Stimulated activated naive B cell treated with anti-CD40 and anti-IgM and Interleukin-4, amounts not matched to agents 10 μg/mL and 1 μg/mL and 100 μg/mL, for 72 hours (primary cell): Measurements from ENCODE around the gene STING1.
A peak's percentile ranks its signal among the peaks of the same experiment; 100 is the strongest.

ENCODE experiments used
- ATAC-seq, 2 donors: fragments of 150-1000 bp; cut with Tn5 transposase; replicated peaks; 2 replicates each; pipeline ENCODE4 v1.10.0; 2021; ENCODE audit warnings: moderate library complexity in 1 of 2
- DNase-seq: peaks from one replicate; pipeline ENCODE4 v3.0.0; 2021
- H3K27ac Mint-ChIP-seq: one replicate; pipeline ENCODE4 v1.8.0; 2022; ENCODE audit warnings: mild to moderate bottlenecking, mixed read lengths
- H3K27me3 Mint-ChIP-seq, 2 donors: one replicate each; pipeline ENCODE4 v1.8.0; 2022; ENCODE audit warnings: mixed read lengths in 2 of 2
- H3K36me3 Mint-ChIP-seq, 2 donors: one replicate each; pipeline ENCODE4 v1.8.0; 2022; ENCODE audit warnings: mixed read lengths in 2 of 2, mild to moderate bottlenecking in 1 of 2
- H3K4me1 Mint-ChIP-seq, 2 donors: one replicate each; pipeline ENCODE4 v1.8.0; 2022; ENCODE audit warnings: mixed read lengths in 2 of 2, mild to moderate bottlenecking in 1 of 2
- H3K4me3 Mint-ChIP-seq, 2 donors: one replicate each; pipeline ENCODE4 v1.8.0; 2022; ENCODE audit warnings: mild to moderate bottlenecking in 2 of 2, mixed read lengths in 2 of 2, moderate library complexity in 1 of 2
- H3K9me3 Mint-ChIP-seq, 2 donors: one replicate each; pipeline ENCODE4 v1.8.0; 2022; ENCODE audit warnings: mixed read lengths in 2 of 2, mild to moderate bottlenecking in 1 of 2

Gene STING1

DNA sequence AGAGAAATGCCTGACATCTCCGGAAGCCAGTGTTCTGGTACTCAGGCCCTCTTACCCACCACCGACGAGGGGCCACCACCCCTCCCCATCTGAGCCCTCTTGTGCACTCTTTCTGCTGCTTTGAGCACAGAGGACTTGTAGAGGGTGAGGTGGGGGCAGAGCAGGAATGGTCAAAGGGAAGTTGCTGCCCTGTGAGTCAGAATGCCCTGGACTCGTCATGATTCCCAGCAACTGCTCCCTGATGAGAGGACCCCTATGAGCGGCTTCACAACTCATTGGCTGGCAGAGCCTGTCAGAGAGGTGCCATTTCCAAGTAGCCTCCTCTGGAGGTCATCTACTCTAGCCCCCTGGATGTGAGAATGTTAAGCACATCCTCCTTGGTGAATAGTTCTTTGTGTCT, 20.9 kb downstream of the STING1 start:
- no peak for ATAC-seq
- Mint-ChIP-seq H3K4me1 (peaks cover 4 to 6% of the 10 kb centered on the region in 2 donors), H3K27ac (no peak overlapping the region), H3K9me3 (no peaks in the 10 kb centered on the region), H3K36me3 (no peaks in the 10 kb centered on the region), H3K27me3 (no peaks in the 10 kb centered on the region), H3K4me3 (no peak overlapping the region)
- DNase-seq = no peak

GRCh38 chr5:139461176-139461575, 21.4 kb downstream of the STING1 start:
- Mint-ChIP-seq H3K27ac (no peak overlapping the region), H3K4me1 (peaks cover 6 to 10% of the 10 kb centered on the region in 2 donors), H3K27me3 (no peaks in the 10 kb centered on the region), H3K36me3 (no peaks in the 10 kb centered on the region), H3K4me3 (no peak overlapping the region), H3K9me3 (no peaks in the 10 kb centered on the region)
- ATAC-seq (no peak), DNase-seq (no peak)

DNA sequence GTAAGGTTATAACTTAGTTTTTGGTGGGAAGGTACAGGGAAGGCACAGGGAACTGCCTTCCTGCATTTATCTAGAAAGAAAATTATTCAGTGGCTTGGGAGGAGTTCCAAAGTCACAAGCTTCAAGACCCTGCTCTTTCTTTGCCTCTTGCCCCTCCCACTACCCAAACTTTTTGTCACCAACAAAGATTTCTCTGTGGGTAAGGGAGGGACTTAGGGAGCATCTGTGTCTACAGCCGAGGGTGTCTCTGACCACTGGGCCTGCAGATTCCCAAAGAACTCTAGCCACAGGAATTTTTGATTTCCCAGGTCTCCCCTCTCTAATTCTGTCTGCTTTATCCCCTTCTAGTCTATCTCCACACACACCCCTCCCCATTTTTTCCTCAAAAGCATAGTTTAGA, 22.1 kb downstream of the STING1 start:
- Mint-ChIP-seq H3K4me1 (peaks cover 6 to 10% of the 10 kb centered on the region in 2 donors), H3K27me3 (no peaks in the 10 kb centered on the region), H3K9me3 (no peaks in the 10 kb centered on the region), H3K27ac (no peak overlapping the region), H3K36me3 (no peaks in the 10 kb centered on the region), H3K4me3 (no peak overlapping the region)
- ATAC-seq = no peak
- DNase-seq = no peak

- Mint-ChIP-seq H3K27ac (no peak overlapping the region), H3K36me3 (no peaks in the 10 kb centered on the region), H3K9me3 (no peaks in the 10 kb centered on the region), H3K27me3 (no peaks in the 10 kb centered on the region), H3K4me1 (peaks cover 14 to 15% of the 10 kb centered on the region in 2 donors), H3K4me3 (no peak overlapping the region)
- peak in 1 of 2 donors; percentile 37 for ATAC-seq
- no peak for DNase-seq
Measured at GRCh38 chr5:139459451-139459934, 23.1 kb downstream of the STING1 start.

GRCh38 chr5:139458580-139459407, 23.8 kb downstream of the STING1 start:
- DNase-seq (no peak), ATAC-seq (peak; percentile 73 to 85)
- peaks cover 21 to 22% of the 10 kb centered on the region in 2 donors for H3K4me1 Mint-ChIP-seq
- no peaks in the 10 kb centered on the region for H3K27me3 Mint-ChIP-seq
- no peak overlapping the region for H3K4me3 Mint-ChIP-seq
- H3K9me3 Mint-ChIP-seq = no peaks in the 10 kb centered on the region
- no peak overlapping the region for H3K27ac Mint-ChIP-seq
- no peaks in the 10 kb centered on the region for H3K36me3 Mint-ChIP-seq

GRCh38 chr5:139457653-139458306, 24.8 kb downstream of the STING1 start:
- no peak for ATAC-seq
- H3K4me1 Mint-ChIP-seq = peaks cover 25 to 26% of the 10 kb centered on the region in 2 donors

DNA sequence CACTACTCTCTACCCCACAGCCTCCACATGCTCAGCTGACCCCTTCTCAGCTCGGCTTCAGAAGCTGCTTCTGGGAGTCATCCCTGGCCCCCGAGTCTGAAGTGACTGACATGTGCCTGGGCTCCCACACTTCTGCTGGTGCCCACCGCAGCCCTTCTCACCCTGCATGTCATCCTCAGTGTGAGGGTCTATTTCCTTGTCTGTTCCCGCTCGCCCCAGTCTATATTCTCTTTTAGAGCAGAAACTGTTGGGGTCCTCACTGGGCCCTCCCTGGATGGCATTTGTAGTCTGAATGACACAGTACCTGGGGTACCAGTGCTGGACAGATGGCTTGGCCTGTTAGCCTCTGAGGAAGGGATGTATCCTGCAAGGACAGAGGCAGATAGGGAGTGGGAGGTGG, 25.3 kb downstream of the STING1 start:
- no peak overlapping the region for H3K27ac Mint-ChIP-seq
- no peaks in the 10 kb centered on the region for H3K27me3 Mint-ChIP-seq
- no peak for ATAC-seq
- peaks cover 25 to 26% of the 10 kb centered on the region in 2 donors for H3K4me1 Mint-ChIP-seq
- no peak for DNase-seq
- peaks cover 0 to 2% of the 10 kb centered on the region in 2 donors for H3K9me3 Mint-ChIP-seq
- H3K36me3 Mint-ChIP-seq = no peaks in the 10 kb centered on the region
- H3K4me3 Mint-ChIP-seq = no peak overlapping the region

More at GRCh38 chr5:139457653-139458306, 24.8 kb downstream of the STING1 start:
- Mint-ChIP-seq H3K36me3 (no peaks in the 10 kb centered on the region), H3K4me3 (no peak overlapping the region), H3K27ac (no peak overlapping the region), H3K9me3 (peaks cover 0 to 2% of the 10 kb centered on the region in 2 donors), H3K27me3 (no peaks in the 10 kb centered on the region)
- DNase-seq = no peak

- H3K4me1 Mint-ChIP-seq = peaks cover 25 to 26% of the 10 kb centered on the region in 2 donors
- no peaks in the 10 kb centered on the region for H3K36me3 Mint-ChIP-seq
- H3K27ac Mint-ChIP-seq = no peak overlapping the region
- ATAC-seq (no peak), DNase-seq (no peak)
- H3K27me3 Mint-ChIP-seq = no peaks in the 10 kb centered on the region
- H3K4me3 Mint-ChIP-seq = no peak overlapping the region
- H3K9me3 Mint-ChIP-seq = peaks cover 0 to 2% of the 10 kb centered on the region in 2 donors
Measured at GRCh38 chr5:139456776-139457175, 25.8 kb downstream of the STING1 start.

DNA sequence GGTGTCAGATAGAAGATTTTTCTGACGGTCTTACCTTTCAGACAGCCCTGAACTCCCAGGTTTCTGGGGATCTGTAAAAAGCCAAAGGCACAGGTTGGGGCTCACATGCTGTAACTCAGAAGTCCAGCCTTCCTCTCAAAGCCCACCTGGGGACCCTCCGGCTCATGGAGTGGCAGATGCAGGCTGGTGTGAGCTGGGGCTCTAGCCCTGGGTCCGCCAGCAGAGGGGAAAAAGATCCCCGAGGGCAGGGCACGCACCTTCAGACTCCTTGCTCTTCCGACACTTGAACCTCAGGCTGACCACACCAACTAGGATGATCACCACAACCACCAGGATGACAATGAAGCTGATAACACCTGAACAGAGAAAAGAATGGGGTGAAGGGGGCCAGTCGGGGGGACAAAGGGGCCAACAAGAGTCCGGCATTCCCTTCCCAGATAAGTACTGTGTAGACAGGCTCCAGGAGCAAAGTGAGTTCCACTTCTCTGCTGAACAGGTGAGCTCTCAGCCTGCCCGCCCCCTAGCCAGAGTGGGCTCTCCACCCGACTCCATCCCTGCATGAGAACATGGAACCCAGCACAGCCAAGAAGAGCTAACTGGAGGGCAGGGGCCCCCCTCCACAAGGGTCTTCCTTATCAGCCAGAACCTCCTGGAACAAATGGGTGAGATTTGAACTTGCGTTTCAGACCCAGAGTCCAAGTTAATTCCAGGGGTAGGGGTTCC, 27.8 kb downstream of the STING1 start:
- ATAC-seq (no peak), DNase-seq (no peak)
- Mint-ChIP-seq H3K4me1 (peaks cover 25 to 26% of the 10 kb centered on the region in 2 donors), H3K9me3 (peaks cover 0 to 2% of the 10 kb centered on the region in 2 donors), H3K36me3 (no peaks in the 10 kb centered on the region), H3K27ac (peak overlapping the region; percentile 14), H3K27me3 (no peaks in the 10 kb centered on the region), H3K4me3 (no peak overlapping the region)

DNA sequence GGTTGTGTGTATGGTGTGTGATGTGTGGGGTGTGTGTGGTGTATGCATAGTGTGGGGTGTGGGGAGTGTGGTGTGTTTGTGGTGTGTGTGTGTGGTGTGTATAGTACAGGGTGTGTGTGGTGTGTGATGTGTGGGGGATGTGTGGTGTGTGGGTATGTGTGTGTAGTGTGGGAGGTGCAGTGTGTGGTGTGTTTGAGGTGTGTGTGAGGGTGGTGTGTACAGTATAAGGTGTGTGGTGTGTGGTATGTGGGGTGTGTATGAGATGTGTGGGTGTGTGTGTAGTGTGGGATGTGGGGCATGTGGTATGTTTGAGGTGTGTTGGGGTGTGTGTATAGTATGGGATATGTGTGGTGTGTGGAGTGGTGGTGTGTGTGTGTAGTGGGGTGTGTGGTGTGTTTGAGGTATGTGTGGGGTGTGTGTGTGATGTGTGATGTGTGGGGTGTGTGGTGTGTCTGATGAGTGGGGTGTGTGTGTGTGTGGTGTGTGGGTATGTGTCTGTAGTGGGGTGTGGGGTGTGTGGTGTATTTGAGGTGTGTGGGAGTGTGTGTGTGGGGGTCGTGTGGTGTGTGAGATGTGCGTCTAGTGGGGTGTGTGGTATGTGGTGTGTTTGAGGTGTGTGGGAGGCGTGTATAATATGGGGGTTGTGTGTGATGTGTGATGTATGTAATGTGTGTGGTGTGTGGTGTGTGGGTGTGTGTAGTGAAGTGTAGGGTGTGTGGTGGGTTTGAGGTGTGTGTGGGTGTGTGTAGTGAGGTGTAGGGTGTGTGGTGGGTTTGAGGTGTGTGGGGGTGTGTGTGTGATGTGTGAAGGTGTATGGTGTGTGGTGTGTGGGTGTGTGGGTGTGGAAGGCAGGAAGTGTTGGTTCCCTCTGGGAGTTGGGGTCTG, 28.6 kb downstream of the STING1 start:
- Mint-ChIP-seq H3K36me3 (no peaks in the 10 kb centered on the region), H3K4me1 (peaks cover 24% of the 10 kb centered on the region in 2 donors), H3K27me3 (no peaks in the 10 kb centered on the region), H3K4me3 (no peak overlapping the region), H3K27ac (peak overlapping the region; percentile 27), H3K9me3 (peaks cover 0 to 2% of the 10 kb centered on the region in 2 donors)
- ATAC-seq (peak; percentile 44 to 58), DNase-seq (peak; percentile 23)

DNA sequence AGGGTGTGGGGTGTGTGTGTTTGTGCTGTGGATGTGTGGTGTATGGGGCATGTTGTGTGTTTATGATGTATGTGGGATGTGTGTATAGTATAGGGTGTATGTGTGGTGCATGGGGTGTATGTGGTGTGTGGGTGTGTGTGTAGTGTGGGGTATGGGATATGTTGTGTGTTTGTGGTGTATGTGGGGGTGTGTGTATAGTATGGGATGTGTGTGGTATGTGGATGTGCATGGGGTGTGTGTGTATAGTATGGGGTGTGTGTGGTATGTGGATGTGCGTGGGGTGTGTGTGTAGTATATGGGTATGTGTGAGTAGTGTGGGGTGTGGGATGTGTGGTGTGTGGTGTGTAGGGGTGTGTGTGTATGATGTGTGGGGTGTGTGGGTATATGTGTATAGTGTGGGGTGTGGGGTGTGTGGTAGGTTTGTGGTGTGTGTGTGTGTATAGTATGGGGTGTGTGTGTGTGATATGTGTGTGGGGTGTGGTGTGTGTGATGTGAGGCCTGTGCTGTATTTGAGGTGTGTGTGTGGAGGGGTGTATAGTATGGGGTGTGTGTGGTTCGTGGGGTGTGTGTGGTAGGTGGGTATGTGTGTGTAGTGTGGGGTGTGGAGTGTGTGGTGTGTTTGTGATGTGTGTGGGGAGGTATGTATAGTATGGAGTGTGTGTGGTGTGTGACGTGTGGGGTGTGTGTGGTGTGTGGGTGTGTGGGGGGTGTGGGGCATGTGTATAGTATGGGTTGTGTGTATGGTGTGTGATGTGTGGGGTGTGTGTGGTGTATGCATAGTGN, 30.5 kb downstream of the STING1 start:
- Mint-ChIP-seq H3K36me3 (peaks cover 0 to 5% of the 10 kb centered on the region in 2 donors), H3K4me1 (peaks cover 35 to 37% of the 10 kb centered on the region in 2 donors), H3K9me3 (peaks cover 2 to 8% of the 10 kb centered on the region in 2 donors), H3K27ac (no peak overlapping the region), H3K4me3 (no peak overlapping the region), H3K27me3 (no peaks in the 10 kb centered on the region)
- no peak for DNase-seq
- no peak for ATAC-seq

DNA sequence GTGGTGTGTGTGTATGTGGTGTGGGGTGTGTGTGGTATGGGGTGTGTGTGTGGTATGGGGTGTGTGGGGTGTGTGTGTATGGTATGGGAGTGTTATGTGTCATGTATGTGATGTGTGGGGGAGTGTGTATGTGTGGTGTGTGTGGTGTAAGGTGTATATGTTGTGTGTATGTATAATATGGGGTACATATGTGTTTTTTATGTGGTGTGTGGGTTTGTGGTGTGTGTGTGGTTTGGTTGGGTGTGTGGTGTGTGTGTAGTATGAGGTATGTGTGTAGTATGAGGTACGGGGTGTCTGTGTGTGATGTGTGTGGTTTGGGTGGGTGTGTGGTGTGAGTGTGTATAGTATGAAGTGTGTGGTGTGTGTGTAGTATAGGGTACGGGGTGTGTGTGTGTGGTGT, 31.4 kb downstream of the STING1 start:
- ATAC-seq (no peak), DNase-seq (no peak)
- Mint-ChIP-seq H3K36me3 (peaks cover 0 to 11% of the 10 kb centered on the region in 2 donors), H3K27me3 (no peaks in the 10 kb centered on the region), H3K27ac (no peak overlapping the region), H3K9me3 (peaks cover 2 to 11% of the 10 kb centered on the region in 2 donors), H3K4me1 (peaks cover 39 to 45% of the 10 kb centered on the region in 2 donors), H3K4me3 (no peak overlapping the region)
